BLaER1 treated with 17β-estradiol and CSF1 and Interleukin-3, amounts not matched to agents 10 nM and 100 nM (cell line): ENCODE measurements around the gene PPP1R2.

Experiments
- H3K27ac ChIP-seq, 11 experiments: shearing (Covaris generic); formaldehyde crosslinking; 2 replicates each; pipeline ENCODE4 v1.8.1; 2022
- H3K27me3 ChIP-seq, 11 experiments: shearing (Covaris generic); formaldehyde crosslinking; 2 replicates each; pipeline ENCODE4 v1.8.1; 2022
- H3K36me3 ChIP-seq, 11 experiments: shearing (Covaris generic); formaldehyde crosslinking; 2 replicates each; pipeline ENCODE4 v1.8.1; 2022
- H3K4me1 ChIP-seq, 10 experiments: shearing (Covaris generic); formaldehyde crosslinking; 2 replicates each; pipeline ENCODE4 v1.8.1; 2022
- H3K4me2 ChIP-seq, 11 experiments: shearing (Covaris generic); formaldehyde crosslinking; 2 replicates each; pipeline ENCODE4 v1.8.1; 2022
- H3K4me3 ChIP-seq, 10 experiments: shearing (Covaris generic); formaldehyde crosslinking; 2 replicates each; pipeline ENCODE4 v1.8.1; 2022
- H3K9ac ChIP-seq, 11 experiments: shearing (Covaris generic); formaldehyde crosslinking; 2 replicates each; pipeline ENCODE4 v1.8.1; 2022
- H3K9me3 ChIP-seq, 11 experiments: shearing (Covaris generic); formaldehyde crosslinking; replicated peaks in 1 of 11; 2 replicates each; pipeline ENCODE4 v1.8.1; 2022
- H4K20me1 ChIP-seq, 11 experiments: shearing (Covaris generic); formaldehyde crosslinking; 2 replicates each; pipeline ENCODE4 v1.8.1; 2022
- Cebpa-rat ChIP-seq, 11 experiments: shearing (Covaris generic); IDR thresholded peaks; 2 replicates each; pipeline ENCODE4 v1.8.1; 2022

The PPP1R2 gene

GRCh38 chr3:195573611-195574496 is 30.7 kb upstream of the PPP1R2 start:
- Histone ChIP-seq H4K20me1 (no peaks in the 10 kb centered on the region), H3K27ac (no peak overlapping the region), H3K27me3 (peaks cover 0 to 10% (median 0%) of the 10 kb centered on the region in 11 experiments; a peak in 2 of 22 replicates), H3K4me1 (peaks cover 5 to 21% (median 7%) of the 10 kb centered on the region in 10 experiments; a peak in 16 of 20 replicates), H3K36me3 (no peaks in the 10 kb centered on the region; a peak in 1 of 22 replicates), H3K9ac (no peak overlapping the region), H3K9me3 (no peaks in the 10 kb centered on the region), H3K4me3 (no peak overlapping the region), H3K4me2 (no peak overlapping the region)
- no peak for TF ChIP-seq Cebpa-rat (IDR thresholded peaks at IDR 0.05)

- Histone ChIP-seq H3K9me3 (no peaks in the 10 kb centered on the region), H3K4me1 (peaks cover 3 to 20% (median 10%) of the 10 kb centered on the region in 10 experiments; a peak in 17 of 20 replicates), H3K4me3 (no peak overlapping the region), H3K36me3 (no peaks in the 10 kb centered on the region; a peak in 1 of 22 replicates), H3K4me2 (no peak overlapping the region), H3K9ac (no peak overlapping the region), H4K20me1 (no peaks in the 10 kb centered on the region), H3K27me3 (no peaks in the 10 kb centered on the region), H3K27ac (no peak overlapping the region)
- no peak for TF ChIP-seq Cebpa-rat (IDR thresholded peaks at IDR 0.05)
Measured at GRCh38 chr3:195571361-195571760, 28.2 kb upstream of the PPP1R2 start.

DNA sequence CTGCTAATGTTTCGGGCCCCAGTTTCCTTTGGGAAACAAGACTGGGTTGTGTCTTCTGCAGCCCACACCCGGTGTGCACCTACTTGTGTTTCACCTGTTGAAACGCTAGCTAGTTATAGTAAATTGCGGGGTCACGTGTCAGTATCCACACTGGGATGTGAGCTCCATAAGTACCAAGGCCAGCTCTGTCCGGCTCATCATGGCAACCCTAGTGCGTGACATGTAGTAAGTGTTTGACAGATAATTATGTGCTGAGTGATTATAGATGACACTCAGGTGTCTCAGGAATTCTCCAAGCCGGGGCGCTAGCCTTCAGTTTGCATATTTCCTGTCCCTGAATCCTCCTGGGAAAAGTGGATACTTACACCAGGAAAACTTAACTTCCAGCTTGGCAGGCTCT is 27.8 kb upstream of the PPP1R2 start:
- Histone ChIP-seq H3K27ac (no peak overlapping the region), H4K20me1 (no peaks in the 10 kb centered on the region), H3K4me1 (peaks cover 0 to 19% (median 10%) of the 10 kb centered on the region in 10 experiments; a peak in 17 of 20 replicates), H3K36me3 (no peaks in the 10 kb centered on the region; a peak in 1 of 22 replicates), H3K4me2 (no peak overlapping the region), H3K9me3 (no peaks in the 10 kb centered on the region), H3K4me3 (no peak overlapping the region), H3K27me3 (no peaks in the 10 kb centered on the region), H3K9ac (no peak overlapping the region)
- TF ChIP-seq Cebpa-rat (IDR thresholded peaks at IDR 0.05), result no peak

DNA sequence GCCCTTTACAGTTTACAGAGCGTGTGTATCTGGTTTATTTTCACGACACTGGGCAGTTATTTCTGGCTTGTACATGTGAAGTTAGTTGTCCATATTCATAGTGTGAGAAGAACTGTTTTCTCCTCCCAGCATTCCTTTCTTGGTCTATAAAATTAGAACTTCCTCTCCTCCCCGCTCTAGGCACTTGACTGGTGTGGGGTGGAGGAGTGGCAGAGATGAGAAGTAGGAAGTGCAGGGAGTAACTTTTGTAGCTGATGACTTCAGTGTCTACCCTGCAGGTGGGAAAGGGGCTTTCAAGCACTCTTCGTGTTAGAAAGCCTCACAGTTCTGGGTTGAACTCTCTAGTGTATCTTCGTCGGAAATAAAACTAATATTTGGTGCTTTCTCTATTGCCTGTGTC is 27.2 kb upstream of the PPP1R2 start:
- Histone ChIP-seq H4K20me1 (no peaks in the 10 kb centered on the region), H3K4me3 (no peak overlapping the region), H3K4me2 (peak overlapping the region in 4 of 11 experiments; percentile 0 to 20 (median 8); a peak in 3 of 22 replicates), H3K27ac (no peak overlapping the region), H3K27me3 (no peaks in the 10 kb centered on the region), H3K36me3 (no peaks in the 10 kb centered on the region; a peak in 1 of 22 replicates), H3K9me3 (no peaks in the 10 kb centered on the region), H3K4me1 (peaks cover 0 to 19% (median 9%) of the 10 kb centered on the region in 10 experiments; a peak in 16 of 20 replicates), H3K9ac (no peak overlapping the region)
- no peak for TF ChIP-seq Cebpa-rat (IDR thresholded peaks at IDR 0.05)

DNA sequence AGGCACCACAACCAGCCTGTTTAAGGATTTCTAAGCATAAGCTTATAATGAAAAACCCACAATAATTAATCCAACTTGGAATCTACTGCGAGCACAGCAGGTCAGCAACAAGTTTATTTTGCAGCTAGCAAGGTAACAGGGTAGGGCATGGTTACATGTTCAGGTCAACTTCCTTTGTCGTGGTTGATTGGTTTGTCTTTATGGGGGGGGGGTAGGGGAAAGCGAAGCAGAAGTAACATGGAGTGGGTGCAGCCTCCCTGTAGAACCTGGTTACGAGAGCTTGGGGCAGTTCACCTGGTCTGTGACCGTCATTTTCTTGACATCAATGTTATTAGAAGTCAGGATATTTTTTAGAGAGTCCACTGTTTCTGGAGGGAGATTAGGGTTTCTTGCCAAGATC is 25.5 kb upstream of the PPP1R2 start:
- no peak for TF ChIP-seq Cebpa-rat (IDR thresholded peaks at IDR 0.05)
- Histone ChIP-seq H3K4me1 (peaks cover 0 to 19% (median 7%) of the 10 kb centered on the region in 10 experiments; a peak in 15 of 20 replicates), H3K36me3 (no peaks in the 10 kb centered on the region; a peak in 1 of 22 replicates), H4K20me1 (no peaks in the 10 kb centered on the region), H3K4me3 (no peak overlapping the region), H3K27me3 (no peaks in the 10 kb centered on the region), H3K9ac (no peak overlapping the region), H3K4me2 (peak overlapping the region in 7 of 11 experiments; percentile 7 to 53 (median 33); a peak in 10 of 22 replicates), H3K9me3 (no peaks in the 10 kb centered on the region), H3K27ac (no peak overlapping the region)

- Histone ChIP-seq H3K4me2 (no peak overlapping the region), H3K9ac (no peak overlapping the region), H3K27me3 (no peaks in the 10 kb centered on the region), H3K4me3 (no peak overlapping the region), H3K9me3 (no peaks in the 10 kb centered on the region; a peak in 1 of 22 replicates), H3K4me1 (peaks cover 0 to 19% (median 7%) of the 10 kb centered on the region in 10 experiments; a peak in 15 of 20 replicates), H4K20me1 (no peaks in the 10 kb centered on the region), H3K36me3 (no peaks in the 10 kb centered on the region; a peak in 1 of 22 replicates), H3K27ac (no peak overlapping the region)
- no peak for TF ChIP-seq Cebpa-rat (IDR thresholded peaks at IDR 0.05)
Measured at GRCh38 chr3:195566797-195567196, 23.7 kb upstream of the PPP1R2 start.

GRCh38 chr3:195565716-195566115 is 22.6 kb upstream of the PPP1R2 start:
- TF ChIP-seq Cebpa-rat (IDR thresholded peaks at IDR 0.05), result no peak
- H3K4me2 ChIP-seq, result no peak overlapping the region
- H3K4me1 ChIP-seq, result peaks cover 0 to 19% (median 7%) of the 10 kb centered on the region in 10 experiments; a peak in 15 of 20 replicates
- no peak overlapping the region for H3K27ac ChIP-seq
- H4K20me1 ChIP-seq, result no peaks in the 10 kb centered on the region
- no peak overlapping the region for H3K4me3 ChIP-seq
- no peak overlapping the region for H3K9ac ChIP-seq
- H3K36me3 ChIP-seq, result no peaks in the 10 kb centered on the region; a peak in 1 of 22 replicates
- no peaks in the 10 kb centered on the region for H3K27me3 ChIP-seq
- no peaks in the 10 kb centered on the region; a peak in 1 of 22 replicates for H3K9me3 ChIP-seq

DNA sequence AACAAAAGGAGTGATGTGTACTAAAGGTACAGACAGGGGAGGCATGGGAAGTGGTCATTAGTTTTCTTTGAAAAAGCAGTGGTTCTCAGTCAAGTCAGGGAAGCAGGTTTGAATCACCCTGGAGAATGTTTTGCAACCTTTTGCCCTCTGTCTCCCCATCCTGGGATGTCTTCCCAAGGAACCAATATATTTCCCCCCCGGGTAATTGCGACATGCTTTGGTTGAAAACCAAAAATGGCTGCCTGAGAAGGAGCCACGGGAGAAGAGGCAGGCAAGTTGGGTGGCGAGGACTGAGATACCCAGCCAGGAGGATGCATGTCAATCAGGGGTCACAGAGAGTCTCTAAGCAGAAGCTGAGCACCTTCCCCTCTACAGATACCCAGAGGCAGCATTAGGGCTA is 20.2 kb upstream of the PPP1R2 start:
- H3K9ac ChIP-seq, result no peak overlapping the region
- no peak overlapping the region for H3K4me3 ChIP-seq
- TF ChIP-seq Cebpa-rat (IDR thresholded peaks at IDR 0.05), result 0 out of 22 replicates have a peak, but pooled peaks of 3 of the 11 experiments have one; percentile 14 to 30 (median 29)
- H4K20me1 ChIP-seq, result no peaks in the 10 kb centered on the region
- H3K4me2 ChIP-seq, result no peak overlapping the region
- H3K27ac ChIP-seq, result no peak overlapping the region
- H3K9me3 ChIP-seq, result no peaks in the 10 kb centered on the region; a peak in 1 of 22 replicates
- H3K27me3 ChIP-seq, result no peaks in the 10 kb centered on the region
- no peaks in the 10 kb centered on the region for H3K36me3 ChIP-seq
- peaks cover 0 to 5% (median 0%) of the 10 kb centered on the region in 10 experiments; a peak in 1 of 20 replicates for H3K4me1 ChIP-seq

- H3K27ac ChIP-seq, result no peak overlapping the region
- TF ChIP-seq Cebpa-rat (IDR thresholded peaks at IDR 0.05), result no peak
- H3K4me2 ChIP-seq, result 0 out of 22 replicates have a peak overlapping the region, but pooled peaks of 1 of the 11 experiments have one; percentile 24
- no peaks in the 10 kb centered on the region for H3K27me3 ChIP-seq
- no peak overlapping the region for H3K4me3 ChIP-seq
- H3K4me1 ChIP-seq, result 0 out of 20 replicates have a peak, but pooled peaks cover 0 to 4% (median 0%) of the 10 kb centered on the region in 10 experiments
- no peaks in the 10 kb centered on the region for H3K36me3 ChIP-seq
- H3K9ac ChIP-seq, result no peak overlapping the region
- H4K20me1 ChIP-seq, result no peaks in the 10 kb centered on the region
- H3K9me3 ChIP-seq, result no peaks in the 10 kb centered on the region; a peak in 1 of 22 replicates
Measured at GRCh38 chr3:195559723-195560409, 16.7 kb upstream of the PPP1R2 start.
